RCC 7860 (cell line): ENCODE measurements around the gene AAGAB.
"Not testable (repeated sequence)": the region's sequence is repeated elsewhere in the genome, so short reads cannot be mapped to it uniquely, and the experiment has no call there.

Source experiments
- DNase-seq: peaks from one replicate; pipeline ENCODE4 v3.0.0-alpha.2; 2015; ENCODE audit warnings: low spot score
- FAIRE-seq: peaks from 2 replicates; lab custom pipeline; 2012; peaks lifted over from hg19 to GRCh38; lab: Jason Lieb, UNC

AAGAB gene

GRCh38 chr15:67254238-67255175 lies at the start of gene AAGAB, which contains the start of gene IQCH:
AAGAB (minus strand) TSS chr15:67254661; CDS start chr15:67254631, 30 bp downstream.
IQCH (plus strand) TSS chr15:67254786; CDS start chr15:67254897, 111 bp downstream.
- DNase-seq (peak; percentile 93), FAIRE-seq (peak; percentile 52)

- FAIRE-seq (peak; percentile 76), DNase-seq (peak; percentile 53)
These were observed 49.3 kb upstream of the AAGAB start for GRCh38 chr15:67303490-67304363.

GRCh38 chr15:67300266-67301025 lies 46.0 kb upstream of the AAGAB start:
- no peak for DNase-seq
- FAIRE-seq, result no peak

GRCh38 chr15:67296684-67297083 lies 42.2 kb upstream of the AAGAB start:
- FAIRE-seq (no peak), DNase-seq (no peak)

- no peak for DNase-seq
- no peak for FAIRE-seq
These were observed 41.7 kb upstream of the AAGAB start for GRCh38 chr15:67296188-67296587.

- DNase-seq, result no peak
- no peak for FAIRE-seq
These were observed 35.9 kb upstream of the AAGAB start for GRCh38 chr15:67290319-67290718.

- not testable (repeated sequence) for FAIRE-seq, DNase-seq
These were observed 31.9 kb upstream of the AAGAB start for GRCh38 chr15:67286400-67286799.

GRCh38 chr15:67285625-67286024 lies 31.2 kb upstream of the AAGAB start:
- DNase-seq, FAIRE-seq: not testable (repeated sequence)

- FAIRE-seq (no peak), DNase-seq (no peak)
These were observed 27.3 kb upstream of the AAGAB start for GRCh38 chr15:67281714-67282113.

GRCh38 chr15:67280217-67280616 lies 25.8 kb upstream of the AAGAB start:
- FAIRE-seq, result no peak
- no peak for DNase-seq

- no peak for FAIRE-seq
- no peak for DNase-seq
These were observed 22.2 kb upstream of the AAGAB start for GRCh38 chr15:67276666-67277065.

GRCh38 chr15:67274236-67274635 lies 19.8 kb upstream of the AAGAB start:
- no peak for FAIRE-seq
- DNase-seq, result no peak

GRCh38 chr15:67267951-67268941 lies 13.8 kb upstream of the AAGAB start:
- no peak for FAIRE-seq
- DNase-seq, result no peak

GRCh38 chr15:67267440-67267839 lies 13.0 kb upstream of the AAGAB start:
- no peak for DNase-seq
- no peak for FAIRE-seq

- FAIRE-seq, result no peak
- no peak for DNase-seq
These were observed 12.4 kb upstream of the AAGAB start for GRCh38 chr15:67266870-67267269.

GRCh38 chr15:67259806-67260205 lies 5.3 kb upstream of the AAGAB start:
- FAIRE-seq (no peak), DNase-seq (no peak)

GRCh38 chr15:67259379-67259778 lies 4.9 kb upstream of the AAGAB start:
- FAIRE-seq (no peak), DNase-seq (no peak)

- DNase-seq, FAIRE-seq: not testable (repeated sequence)
These were observed 4.0 kb upstream of the AAGAB start for GRCh38 chr15:67258412-67258811.

GRCh38 chr15:67256051-67256450 lies 1.6 kb upstream of the AAGAB start:
- DNase-seq, result no peak
- FAIRE-seq, result no peak
